ENCODE measurements around the gene SFRP5. TPM values are rescaled to one million over a fixed set of nuclear protein-coding genes. Genes with fewer than 3 reads are reported as not detected.

Gene SFRP5
- total RNA-seq, 2 donors from 2014 or later = 0.41 to 1.8 TPM

GRCh38 chr10:97795886-97796285, 24.1 kb upstream of the SFRP5 start:
- Histone ChIP-seq H3K36me3 (no peaks in the 10 kb centered on the region), H3K27ac (no peak overlapping the region), H3K4me3 (no peak overlapping the region), H3K4me1 (ENCODE audit: control insufficient read depth in 1 of 2, low read depth in 2 of 2) (no peaks in the 10 kb centered on the region), H3K9me3 (peaks cover 4% of the 10 kb centered on the region), H3K27me3 (replicated peaks; ENCODE audit: insufficient read depth) (no peaks in the 10 kb centered on the region)
- no peak for DNase-seq (ENCODE audit: low spot score)
- no peak for ATAC-seq (ENCODE audit: insufficient number of reproducible peaks, low FRiP score, low read depth)
- TF ChIP-seq CTCF (IDR thresholded peaks at IDR 0.05) = no peak

GRCh38 chr10:97791824-97792721, 20.3 kb upstream of the SFRP5 start:
- DNase-seq (ENCODE audit: low spot score) (no peak), ATAC-seq (ENCODE audit: insufficient number of reproducible peaks, low FRiP score, low read depth) (no peak)
- H3K9me3 ChIP-seq = no peaks in the 10 kb centered on the region
- no peaks in the 10 kb centered on the region for H3K36me3 ChIP-seq
- H3K4me1 ChIP-seq (ENCODE audit: control insufficient read depth in 1 of 2, low read depth in 2 of 2) = peaks cover 0 to 6% of the 10 kb centered on the region in 2 donors
- peak; percentile 86 for TF ChIP-seq CTCF (IDR thresholded peaks at IDR 0.05)
- no peaks in the 10 kb centered on the region for H3K27me3 ChIP-seq (replicated peaks; ENCODE audit: insufficient read depth)
- H3K27ac ChIP-seq = no peak overlapping the region
- H3K4me3 ChIP-seq = no peak overlapping the region

DNA sequence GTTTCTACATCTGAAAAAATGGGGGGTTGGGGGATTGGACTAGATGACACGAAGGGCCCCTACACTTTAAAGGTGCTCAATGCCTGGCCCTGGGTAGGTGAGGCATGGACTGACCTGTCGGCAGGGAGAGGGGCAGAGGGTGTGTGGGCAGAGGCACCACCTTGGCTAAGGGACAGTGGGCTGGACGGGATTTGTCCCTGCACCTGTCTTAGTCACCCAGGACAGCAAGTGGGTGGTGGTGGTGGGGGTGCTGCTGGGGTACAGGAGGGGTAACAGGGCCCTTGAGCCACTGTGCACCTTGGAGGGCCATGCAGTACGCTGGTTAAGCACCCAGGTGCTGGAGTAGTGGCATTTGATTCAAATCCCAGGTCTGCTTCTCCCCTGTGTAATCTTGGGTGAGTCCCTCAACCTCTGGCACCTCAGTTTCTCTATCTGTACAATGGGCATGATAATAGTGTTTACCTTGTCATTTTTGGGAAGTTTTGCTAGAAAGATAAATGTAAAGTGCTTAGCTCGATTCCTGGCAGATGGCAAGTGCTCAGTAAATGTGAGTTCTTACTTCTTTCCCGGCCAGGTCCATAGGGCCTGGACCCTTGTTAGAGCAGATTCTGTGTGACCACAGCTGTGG, 18.1 kb upstream of the SFRP5 start:
- no peak overlapping the region for H3K4me3 ChIP-seq
- H3K36me3 ChIP-seq = no peaks in the 10 kb centered on the region
- no peak overlapping the region for H3K27ac ChIP-seq
- H3K9me3 ChIP-seq = no peaks in the 10 kb centered on the region
- DNase-seq (ENCODE audit: low spot score) (no peak), ATAC-seq (ENCODE audit: insufficient number of reproducible peaks, low FRiP score, low read depth) (no peak)
- H3K4me1 ChIP-seq (ENCODE audit: control insufficient read depth in 1 of 2, low read depth in 2 of 2) = peaks cover 0 to 6% of the 10 kb centered on the region in 2 donors
- no peak for TF ChIP-seq CTCF (IDR thresholded peaks at IDR 0.05)
- no peaks in the 10 kb centered on the region for H3K27me3 ChIP-seq (replicated peaks; ENCODE audit: insufficient read depth)

DNA sequence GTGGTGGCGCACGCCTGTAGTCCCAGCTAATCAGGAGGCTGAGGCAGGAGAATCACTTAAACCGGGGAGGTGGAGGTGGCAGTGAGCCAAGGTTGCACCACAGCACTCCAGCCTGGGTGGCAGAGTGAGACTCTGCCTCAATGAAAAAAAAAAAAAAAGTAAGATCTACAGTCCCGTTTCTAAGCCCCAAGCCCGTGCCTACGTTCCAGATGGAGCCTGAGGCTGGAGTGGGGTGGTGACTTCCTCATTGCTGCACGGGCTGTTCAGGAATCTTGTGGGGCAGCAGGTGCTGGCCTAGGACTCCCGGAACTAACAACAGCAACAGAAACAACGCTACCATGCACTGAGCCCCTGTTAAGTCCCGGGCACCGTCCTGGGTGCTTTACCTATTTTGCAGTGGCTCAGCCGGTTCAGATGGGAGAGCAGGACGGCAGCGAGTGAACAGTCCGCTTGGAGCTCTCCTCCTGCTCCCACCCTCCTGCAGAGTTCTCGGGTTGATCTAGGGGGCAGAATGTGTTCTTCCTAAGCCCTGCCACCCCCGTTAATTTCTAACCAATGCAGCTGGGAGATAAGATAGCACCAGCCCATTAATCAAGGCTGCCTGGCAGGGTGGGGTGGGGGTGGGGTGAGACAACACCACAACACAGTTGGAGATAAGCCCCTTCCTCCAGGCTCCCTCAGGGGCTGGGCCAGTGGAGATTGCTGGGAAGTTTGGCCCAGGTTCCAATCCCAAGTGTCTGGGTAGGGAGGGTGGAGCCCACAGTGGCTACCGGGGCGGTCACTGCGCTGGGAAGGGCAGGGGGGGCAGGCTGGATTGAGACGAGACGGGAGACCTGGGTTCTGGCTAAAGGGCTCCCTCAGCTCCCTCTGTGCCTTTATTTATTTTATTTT, 17.0 kb upstream of the SFRP5 start:
- Histone ChIP-seq H3K4me3 (no peak overlapping the region), H3K27ac (no peak overlapping the region), H3K4me1 (ENCODE audit: control insufficient read depth in 1 of 2, low read depth in 2 of 2) (peaks cover 0 to 6% of the 10 kb centered on the region in 2 donors), H3K36me3 (no peaks in the 10 kb centered on the region), H3K9me3 (no peaks in the 10 kb centered on the region), H3K27me3 (replicated peaks; ENCODE audit: insufficient read depth) (no peaks in the 10 kb centered on the region)
- no peak for ATAC-seq (ENCODE audit: insufficient number of reproducible peaks, low FRiP score, low read depth)
- no peak for TF ChIP-seq CTCF (IDR thresholded peaks at IDR 0.05)
- no peak for DNase-seq (ENCODE audit: low spot score)
